ENCODE data around the gene VILL. TPM values are rescaled to one million over a fixed set of nuclear protein-coding genes. Genes with fewer than 3 reads are reported as not detected.

VILL gene
- total RNA-seq, 2 donors from 2014 or later, result 174 to 184 TPM

DNA sequence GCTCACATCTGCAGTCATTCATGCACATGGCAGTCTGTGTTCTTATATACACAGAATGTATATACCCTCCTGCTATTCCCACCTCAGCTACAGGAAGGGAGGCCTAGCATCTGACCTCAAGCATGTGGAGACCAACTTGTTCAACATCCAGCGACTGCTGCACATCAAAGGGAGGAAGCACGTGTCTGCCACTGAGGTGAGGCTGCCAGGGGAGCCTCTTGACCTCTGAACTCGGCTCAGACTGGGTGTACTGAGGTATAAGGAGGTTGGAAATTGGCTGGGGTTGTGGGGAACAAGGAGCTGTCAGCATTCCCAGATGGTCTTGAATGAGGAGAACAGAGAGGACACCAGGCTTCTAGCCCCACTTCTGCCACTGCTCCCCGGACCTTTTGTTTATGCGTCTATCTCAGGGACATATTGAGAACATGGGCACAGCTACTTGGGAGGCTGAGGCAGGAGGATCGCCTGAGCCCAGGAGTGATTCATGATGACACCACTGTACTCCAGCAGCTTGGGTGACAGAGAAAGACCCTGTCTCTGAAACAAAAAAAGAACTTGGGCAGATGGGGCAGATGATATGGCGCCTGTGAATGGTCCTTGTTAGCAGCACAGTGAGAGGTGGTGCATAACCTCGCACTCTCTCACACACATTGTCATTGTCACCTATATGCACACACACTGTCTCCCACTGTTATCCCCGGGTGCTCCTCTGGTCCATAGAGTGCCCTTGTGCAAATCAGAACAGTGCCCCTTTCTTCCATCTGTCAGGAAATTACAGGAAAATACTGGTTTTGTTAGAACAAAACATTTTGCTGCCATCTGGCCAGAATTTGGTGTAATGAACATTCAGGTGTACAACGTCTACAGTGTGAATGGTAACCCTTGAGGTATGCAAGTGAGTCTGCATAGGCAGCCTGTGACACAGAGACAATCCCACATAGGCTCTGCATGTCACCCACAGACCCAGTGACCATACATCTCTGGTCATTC is 5.4 kb downstream of the VILL start:
- intact Hi-C loops (cut with DNase I, micrococcal nuclease), result no loop called here
- ATAC-seq, result no peak
- DNase-seq, result peak in 1 of 2 donors; percentile 7

- peak; percentile 32 for ATAC-seq
- peak; percentile 80 to 89 for DNase-seq
- intact Hi-C loops (cut with DNase I, micrococcal nuclease), result no loop called here
Observed at GRCh38 chr3:37996785-37997301, 6.3 kb downstream of the VILL start.

DNA sequence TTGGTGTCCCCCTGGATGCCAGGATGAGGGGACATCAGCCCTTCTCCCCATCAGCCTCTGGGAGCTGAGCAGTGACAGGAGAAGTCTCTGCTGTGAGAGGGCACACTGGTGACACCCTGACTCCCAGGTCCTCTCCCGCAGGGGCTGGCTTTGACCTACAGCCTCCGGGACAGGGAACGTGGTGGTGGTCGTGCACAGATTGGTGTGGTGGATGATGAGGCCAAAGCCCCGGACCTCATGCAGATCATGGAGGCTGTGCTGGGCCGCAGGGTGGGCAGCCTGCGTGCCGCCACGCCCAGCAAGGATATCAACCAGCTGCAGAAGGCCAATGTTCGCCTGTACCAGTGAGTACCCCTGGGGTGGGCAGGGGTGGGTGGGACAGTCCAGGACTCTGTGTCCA is 6.8 kb downstream of the VILL start:
- ATAC-seq, result no peak
- intact Hi-C loops (cut with DNase I, micrococcal nuclease), result no loop called here
- DNase-seq, result peak; percentile 21 to 36

GRCh38 chr3:37997791-37998370 is 7.3 kb downstream of the VILL start:
- intact Hi-C loops (cut with DNase I, micrococcal nuclease), result no loop called here
- ATAC-seq (no peak), DNase-seq (peak; percentile 50 to 52)

- DNase-seq (peak; percentile 5 to 25), ATAC-seq (no peak)
- intact Hi-C loops (cut with DNase I, micrococcal nuclease), result no loop called here
Observed at GRCh38 chr3:37999836-38000235, 9.2 kb downstream of the VILL start.

- intact Hi-C loops (cut with DNase I, micrococcal nuclease), result no loop called here
- DNase-seq (peak; percentile 10 to 17), ATAC-seq (no peak)
Observed at GRCh38 chr3:38000242-38000916, 9.8 kb downstream of the VILL start.

GRCh38 chr3:38000965-38001455 is 10.4 kb downstream of the VILL start:
- ATAC-seq (no peak), DNase-seq (peak; percentile 6 to 28)
- intact Hi-C loops (cut with DNase I, micrococcal nuclease), result no loop called here

DNA sequence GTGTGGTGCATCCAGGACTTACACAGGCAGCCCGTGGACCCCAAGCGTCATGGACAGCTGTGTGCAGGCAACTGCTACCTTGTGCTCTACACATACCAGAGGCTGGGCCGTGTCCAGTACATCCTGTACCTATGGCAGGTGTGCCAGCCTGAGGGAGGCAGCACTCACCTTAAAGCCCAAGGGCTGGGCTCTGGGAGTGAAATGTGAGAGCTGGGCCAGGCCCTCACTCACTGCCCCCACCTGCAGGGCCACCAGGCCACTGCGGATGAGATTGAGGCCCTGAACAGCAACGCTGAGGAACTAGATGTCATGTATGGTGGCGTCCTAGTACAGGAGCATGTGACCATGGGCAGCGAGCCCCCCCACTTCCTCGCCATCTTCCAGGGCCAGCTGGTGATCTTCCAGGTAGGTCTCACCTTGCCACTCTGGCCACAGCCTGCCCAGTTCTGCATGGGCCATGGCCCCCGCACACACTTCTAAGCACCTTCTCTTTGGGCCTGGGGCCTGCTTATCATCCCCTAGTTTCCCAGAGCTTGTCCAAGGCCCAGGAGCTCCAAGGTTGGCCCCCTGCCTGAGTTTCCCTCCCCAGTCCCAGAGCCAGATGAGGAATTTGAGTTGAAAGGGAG is 11.0 kb downstream of the VILL start:
- ATAC-seq (no peak), DNase-seq (peak; percentile 23 to 62)
- intact Hi-C loops (cut with DNase I, micrococcal nuclease), result no loop called here

DNA sequence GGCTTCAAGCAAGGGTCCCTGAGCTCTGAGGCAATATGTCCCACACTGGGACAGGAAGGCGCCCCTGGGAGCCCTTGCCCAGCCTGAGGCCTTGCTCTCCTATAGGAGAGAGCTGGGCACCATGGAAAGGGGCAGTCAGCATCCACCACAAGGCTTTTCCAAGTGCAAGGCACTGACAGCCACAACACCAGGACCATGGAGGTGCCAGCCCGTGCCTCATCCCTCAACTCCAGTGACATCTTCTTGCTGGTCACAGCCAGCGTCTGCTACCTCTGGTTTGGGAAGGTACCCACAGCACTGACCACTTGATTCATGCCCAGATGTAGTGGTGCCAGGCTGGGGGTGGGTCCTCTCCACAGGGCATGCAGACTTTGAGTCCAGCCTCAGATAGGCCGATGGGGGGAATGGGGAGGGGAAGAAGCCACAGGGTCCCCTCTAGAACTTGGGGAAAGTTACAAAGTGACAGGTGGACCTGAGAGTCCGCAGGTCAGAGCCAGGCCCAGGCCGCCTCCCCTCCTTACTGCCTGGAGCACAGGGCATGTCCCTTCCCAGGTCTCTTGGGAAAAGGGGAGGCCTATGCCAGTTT is 11.8 kb downstream of the VILL start:
- intact Hi-C loops (cut with DNase I, micrococcal nuclease), result no loop called here
- peak; percentile 5 to 25 for DNase-seq
- ATAC-seq, result no peak

DNA sequence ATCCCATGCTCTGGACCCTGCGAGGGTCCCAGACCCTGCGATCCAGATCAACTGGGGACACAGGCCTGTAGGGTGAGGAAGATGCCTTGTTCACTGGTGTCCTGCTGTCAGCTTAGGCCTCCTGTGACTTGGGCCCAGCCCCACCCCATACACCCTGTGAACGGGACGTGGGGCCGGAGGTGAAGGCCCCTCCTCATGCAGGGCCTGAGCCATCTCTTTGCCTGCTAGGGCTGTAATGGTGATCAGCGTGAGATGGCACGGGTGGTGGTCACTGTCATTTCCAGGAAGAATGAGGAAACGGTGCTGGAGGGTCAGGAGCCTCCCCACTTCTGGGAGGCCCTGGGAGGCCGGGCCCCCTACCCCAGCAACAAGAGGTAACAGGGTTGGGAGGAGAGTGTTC is 12.4 kb downstream of the VILL start:
- intact Hi-C loops (cut with DNase I, micrococcal nuclease), result no loop called here
- no peak for DNase-seq
- no peak for ATAC-seq

DNA sequence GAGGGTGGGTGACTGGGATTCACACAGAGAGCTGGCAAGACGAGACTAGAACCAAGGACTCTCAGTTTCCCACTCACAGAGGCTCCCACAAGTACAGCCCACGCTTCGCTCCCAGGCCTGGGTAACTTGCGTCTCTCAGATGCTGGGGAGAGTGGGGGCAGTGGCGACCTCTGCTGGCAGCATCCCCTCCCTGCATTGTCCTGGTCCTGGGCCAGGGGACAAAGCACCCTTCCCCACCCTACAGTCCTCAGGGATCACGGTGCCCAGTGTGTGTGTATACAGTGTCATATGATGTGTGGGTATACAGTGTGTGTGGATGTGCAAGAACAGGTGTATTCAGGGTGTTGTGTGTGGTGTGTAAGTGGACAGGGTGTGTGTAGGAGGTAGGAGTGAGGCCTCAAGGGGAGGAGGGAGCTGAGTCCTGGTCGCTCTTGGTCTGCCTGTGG is 12.8 kb downstream of the VILL start:
- peak; percentile 32 for ATAC-seq
- peak; percentile 64 to 77 for DNase-seq
- intact Hi-C loops (cut with DNase I, micrococcal nuclease), result no loop called here

GRCh38 chr3:38003817-38004414 is 13.3 kb downstream of the VILL start:
- DNase-seq, result peak; percentile 66 to 67
- ATAC-seq, result peak; percentile 24
- intact Hi-C loops (cut with DNase I, micrococcal nuclease), result no loop called here

DNA sequence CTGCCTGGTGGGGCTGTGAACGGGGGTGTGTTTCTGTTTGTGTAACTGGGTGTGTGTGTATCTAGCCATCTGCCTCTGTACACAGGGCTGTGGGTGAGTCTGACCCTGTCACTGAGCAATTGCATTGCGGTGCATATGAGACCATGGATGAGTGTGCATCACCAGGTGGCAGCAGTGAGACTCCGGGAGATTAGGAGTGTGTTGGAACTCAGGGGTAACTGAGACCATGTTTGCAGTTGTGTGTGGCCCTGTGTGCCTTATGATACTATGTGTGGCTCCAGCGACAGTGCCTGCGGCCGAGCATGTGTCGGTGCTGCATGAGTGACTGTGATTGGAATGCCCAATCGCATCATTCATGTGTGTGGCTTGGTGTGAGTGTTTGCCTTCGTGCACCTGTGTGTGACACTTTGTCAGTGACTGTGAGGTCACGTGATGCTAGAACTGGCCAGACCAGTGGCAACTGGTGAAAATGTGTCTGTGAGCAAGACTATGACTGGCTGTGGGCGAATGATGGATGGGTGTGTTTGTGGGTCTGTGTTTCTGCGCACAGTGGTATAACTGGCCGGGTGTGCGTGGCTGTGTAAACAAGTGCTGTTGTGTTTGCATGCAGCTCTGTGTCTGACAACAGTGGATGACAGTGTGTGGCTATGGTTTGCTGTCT is 14.0 kb downstream of the VILL start:
- DNase-seq, result peak; percentile 94 to 97

GRCh38 chr3:38005076-38006020 is 14.8 kb downstream of the VILL start:
- ATAC-seq, result peak; percentile 16
- DNase-seq, result peak; percentile 76 to 78

More for the DNA sequence above, 14.0 kb downstream of the VILL start:
- intact Hi-C loops (cut with DNase I, micrococcal nuclease), result no loop called here
- ATAC-seq, result peak; percentile 77

GRCh38 chr3:38006031-38006430 is 15.4 kb downstream of the VILL start:
- no peak for ATAC-seq
- intact Hi-C loops (cut with DNase I, micrococcal nuclease), result no loop called here
- DNase-seq, result no peak

More at GRCh38 chr3:38005076-38006020, 14.8 kb downstream of the VILL start:
- intact Hi-C loops (cut with DNase I, micrococcal nuclease), result no loop called here

DNA sequence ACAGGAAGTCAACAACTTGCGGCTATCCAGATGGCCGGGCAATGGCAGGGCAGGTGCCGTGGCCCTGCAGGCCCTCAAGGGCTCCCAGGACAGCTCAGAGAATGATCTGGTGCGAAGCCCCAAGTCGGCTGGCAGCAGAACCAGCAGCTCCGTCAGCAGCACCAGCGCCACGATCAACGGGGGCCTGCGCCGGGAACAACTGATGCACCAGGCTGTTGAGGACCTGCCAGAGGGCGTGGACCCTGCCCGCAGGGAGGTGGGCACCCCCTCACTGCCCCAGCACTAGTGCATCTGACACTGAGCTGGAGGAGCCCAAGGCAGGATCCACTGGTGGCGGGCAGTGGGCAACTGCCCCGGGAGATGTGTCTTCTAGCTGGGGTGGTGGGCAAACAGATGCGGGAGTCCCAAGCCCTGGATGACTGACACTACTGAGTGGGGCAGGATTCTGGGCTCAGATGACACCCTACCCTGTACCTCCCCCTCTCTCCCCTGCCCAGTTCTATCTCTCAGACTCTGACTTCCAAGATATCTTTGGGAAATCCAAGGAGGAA is 15.9 kb downstream of the VILL start:
- ATAC-seq, result no peak
- DNase-seq, result no peak
- intact Hi-C loops (cut with DNase I, micrococcal nuclease), result no loop called here

All from left colon (tissue), 2 donors.